DND-41 (cell line): ENCODE measurements around the gene HAAO.

ENCODE experiments used
- ATAC-seq: fragments of 200-7000 bp; cut with Tn5 transposase; 3 replicates; pipeline ENCODE4 v1.9.1; 2021; ENCODE audit warnings: low read depth; ENCODE audit not compliant: insufficient read depth
- DNase-seq: peaks from one replicate; pipeline ENCODE4 v3.0.0-alpha.2; 2020
- H2AFZ ChIP-seq: 2 replicates; pipeline ENCODE4 v1.6.0; 2012; ENCODE audit warnings: low read depth, low read length
- H3K27ac ChIP-seq: 2 replicates; pipeline ENCODE4 v1.5.1; 2012; ENCODE audit warnings: low read length, inconsistent platforms
- H3K27me3 ChIP-seq: fragments of 200-600 bp; sonication (generic); 2 replicates; pipeline ENCODE4 v1.6.0; 2012; ENCODE audit warnings: low read length, mild to moderate bottlenecking, inconsistent platforms; ENCODE audit not compliant: insufficient read depth, poor library complexity
- H3K36me3 ChIP-seq: 2 replicates; pipeline ENCODE4 v1.5.1; 2012; ENCODE audit warnings: low read length, inconsistent platforms; ENCODE audit not compliant: insufficient read depth
- H3K4me1 ChIP-seq: 2 replicates; pipeline ENCODE4 v1.5.1; 2012; ENCODE audit warnings: mild to moderate bottlenecking, low read length; ENCODE audit not compliant: insufficient read depth
- H3K4me2 ChIP-seq: 2 replicates; pipeline ENCODE4 v1.6.0; 2012; ENCODE audit warnings: mild to moderate bottlenecking, moderate library complexity, low read length, inconsistent platforms; ENCODE audit not compliant: insufficient read depth
- H3K4me3 ChIP-seq, 2 experiments: fragments of 200-600 bp in 1 of 2; shearing (Covaris generic) in 1 of 2; 2 replicates each; pipeline ENCODE4 v1.5.1; 2012 to 2016; ENCODE audit warnings: inconsistent platforms in 2 of 2, low read length in 2 of 2, mild to moderate bottlenecking in 2 of 2, low read depth in 1 of 2, moderate library complexity in 1 of 2
- H3K79me2 ChIP-seq: 2 replicates; pipeline ENCODE4 v1.6.0; 2012; ENCODE audit warnings: low read length, inconsistent platforms; ENCODE audit not compliant: insufficient read depth
- H3K9ac ChIP-seq: 2 replicates; pipeline ENCODE4 v1.6.0; 2012; ENCODE audit warnings: low read depth, mild to moderate bottlenecking, inconsistent platforms, low read length, moderate library complexity
- H3K9me3 ChIP-seq: 2 replicates; pipeline ENCODE4 v1.5.1; 2012; ENCODE audit warnings: low read length, moderate library complexity, mild to moderate bottlenecking, inconsistent platforms; ENCODE audit not compliant: insufficient read depth, severe bottlenecking
- H4K20me1 ChIP-seq: 2 replicates; pipeline ENCODE4 v1.6.0; 2012; ENCODE audit warnings: low read length; ENCODE audit not compliant: insufficient read depth
- CTCF ChIP-seq: IDR thresholded peaks from 2 replicates; pipeline ENCODE4 v1.5.1; 2012; ENCODE audit warnings: borderline replicate concordance, low read length, moderate library complexity, mild to moderate bottlenecking; ENCODE audit not compliant: poor library complexity, severe bottlenecking; ENCODE audit errors: extremely low read depth
- EZH2 ChIP-seq: IDR thresholded peaks from 3 replicates; pipeline ENCODE4 v1.6.1; 2012; ENCODE audit warnings: borderline replicate concordance, low read depth, mild to moderate bottlenecking, moderate library complexity, low read length, inconsistent platforms; ENCODE audit not compliant: severe bottlenecking

The HAAO gene

DNA sequence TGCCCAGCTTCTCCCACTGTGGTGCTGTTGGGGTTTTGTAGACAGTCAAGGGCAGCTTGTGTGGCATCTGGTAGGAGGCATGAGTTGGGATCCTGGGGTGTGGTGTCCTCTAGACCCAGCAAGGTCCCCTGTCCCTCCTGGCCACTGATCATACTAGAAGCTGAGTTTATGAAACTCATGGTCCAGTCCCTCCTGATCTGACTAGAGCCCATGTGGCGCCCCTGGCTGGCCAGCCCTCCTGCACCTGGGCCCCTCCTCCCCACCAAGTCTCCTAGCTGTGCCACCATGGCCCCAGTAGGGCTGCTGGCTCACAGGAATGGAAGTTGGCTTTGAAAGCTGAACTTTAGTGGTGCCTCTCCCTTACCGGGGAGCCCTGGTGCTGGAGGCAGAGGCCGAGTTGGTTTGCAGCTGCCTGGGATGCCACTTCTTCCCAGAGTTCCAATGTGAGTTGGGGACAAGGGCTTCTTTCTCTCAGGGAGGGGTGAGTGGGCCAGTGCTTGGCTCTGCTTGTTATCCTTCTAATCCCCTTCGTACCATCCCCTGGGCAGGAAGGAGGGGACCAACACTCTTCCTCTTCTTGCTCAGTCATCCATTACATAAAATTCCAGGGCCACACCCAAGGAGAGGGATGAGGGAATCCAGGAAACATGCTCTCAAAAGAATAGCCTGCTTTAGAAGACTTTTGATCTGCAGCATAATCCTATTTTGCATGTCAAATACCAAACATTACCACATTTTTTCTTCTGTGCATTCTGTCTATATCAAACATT, 37.5 kb upstream of the HAAO start:
- no peak overlapping the region for H2AFZ ChIP-seq
- peaks cover 8% of the 10 kb centered on the region for H3K4me1 ChIP-seq
- no peaks in the 10 kb centered on the region for H4K20me1 ChIP-seq
- no peak overlapping the region for H3K4me3 ChIP-seq
- H3K4me2 ChIP-seq, result no peak overlapping the region
- H3K27me3 ChIP-seq, result no peaks in the 10 kb centered on the region
- ATAC-seq (no peak), DNase-seq (no peak)
- H3K79me2 ChIP-seq, result no peaks in the 10 kb centered on the region
- H3K9me3 ChIP-seq, result no peaks in the 10 kb centered on the region
- no peak overlapping the region for H3K27ac ChIP-seq
- no peak overlapping the region for H3K9ac ChIP-seq
- TF ChIP-seq EZH2 (no peak), CTCF (no peak)
- no peaks in the 10 kb centered on the region for H3K36me3 ChIP-seq

- H3K4me2 ChIP-seq, result no peak overlapping the region
- peak; percentile 97 for ATAC-seq
- TF ChIP-seq EZH2, result no peak
- TF ChIP-seq CTCF, result peak; percentile 96
Measured at GRCh38 chr2:42828487-42829425, 36.4 kb upstream of the HAAO start.

GRCh38 chr2:42827647-42828486, 35.5 kb upstream of the HAAO start:
- Histone ChIP-seq H3K4me1 (peaks cover 8% of the 10 kb centered on the region), H3K9ac (peak overlapping the region; percentile 30; the same call in 1 of the 2 replicates), H3K4me2 (peak overlapping the region; percentile 65), H3K27me3 (no peaks in the 10 kb centered on the region), H3K36me3 (no peaks in the 10 kb centered on the region), H3K4me3 (peak overlapping the region in 1 of 2 experiments; percentile 30; a peak in 2 of 4 replicates), H3K9me3 (no peaks in the 10 kb centered on the region), H3K27ac (no peak overlapping the region), H2AFZ (peak overlapping the region; percentile 59), H4K20me1 (no peaks in the 10 kb centered on the region), H3K79me2 (no peaks in the 10 kb centered on the region)
- no peak for TF ChIP-seq EZH2
- TF ChIP-seq CTCF, result peak; percentile 94
- peak; percentile 78 for DNase-seq
- peak; percentile 80 for ATAC-seq

More at GRCh38 chr2:42828487-42829425, 36.4 kb upstream of the HAAO start:
- Histone ChIP-seq H3K4me1 (peaks cover 8% of the 10 kb centered on the region), H3K27ac (no peak overlapping the region), H3K9ac (no peak overlapping the region), H2AFZ (no peak overlapping the region), H3K4me3 (no peak overlapping the region), H3K9me3 (no peaks in the 10 kb centered on the region), H3K27me3 (no peaks in the 10 kb centered on the region), H4K20me1 (no peaks in the 10 kb centered on the region), H3K36me3 (no peaks in the 10 kb centered on the region), H3K79me2 (no peaks in the 10 kb centered on the region)
- DNase-seq, result peak; percentile 78
